HUES48 (cell line): Measurements from ENCODE around the gene ITGB3BP.
A peak's percentile ranks its signal among the peaks of the same experiment; 100 is the strongest.

Experiments
- H3K27ac ChIP-seq: one replicate; pipeline ENCODE4 v1.7.0; 2013; ENCODE audit warnings: low read depth, low read length, inconsistent platforms
- H3K27me3 ChIP-seq: 2 replicates; pipeline ENCODE4 v1.6.1; 2013; ENCODE audit warnings: mild to moderate bottlenecking, low read length; ENCODE audit not compliant: control insufficient read depth, insufficient read depth
- H3K36me3 ChIP-seq: 2 replicates; pipeline ENCODE4 v1.6.1; 2013; ENCODE audit warnings: low read length; ENCODE audit not compliant: control insufficient read depth, insufficient read depth
- H3K4me1 ChIP-seq: 2 replicates; pipeline ENCODE4 v1.6.1; 2013; ENCODE audit warnings: mild to moderate bottlenecking, low read length; ENCODE audit not compliant: control insufficient read depth, insufficient read depth
- H3K4me3 ChIP-seq: 2 replicates; pipeline ENCODE4 v1.5.1; 2013; ENCODE audit warnings: mild to moderate bottlenecking, low read depth, low read length
- H3K9ac ChIP-seq: 2 replicates; pipeline ENCODE4 v1.6.1; 2013; ENCODE audit warnings: mild to moderate bottlenecking, low read depth, low read length, moderate library complexity
- H3K9me3 ChIP-seq: 2 replicates; pipeline ENCODE4 v1.6.1; 2013; ENCODE audit warnings: low read length; ENCODE audit not compliant: control insufficient read depth, insufficient read depth

Gene ITGB3BP

GRCh38 chr1:63466181-63466580 is 56.8 kb downstream of the ITGB3BP start:
- no peak overlapping the region for H3K9ac ChIP-seq
- peaks cover 11% of the 10 kb centered on the region; the same call in 1 of the 2 replicates for H3K36me3 ChIP-seq
- no peak overlapping the region for H3K4me3 ChIP-seq
- H3K27ac ChIP-seq, result no peak overlapping the region
- H3K9me3 ChIP-seq, result peaks cover 23% of the 10 kb centered on the region
- no peaks in the 10 kb centered on the region for H3K4me1 ChIP-seq
- H3K27me3 ChIP-seq, result no peaks in the 10 kb centered on the region

GRCh38 chr1:63463248-63463647 is 59.8 kb downstream of the ITGB3BP start:
- Histone ChIP-seq H3K9me3 (peaks cover 13% of the 10 kb centered on the region), H3K27ac (no peak overlapping the region), H3K9ac (no peak overlapping the region), H3K36me3 (peaks cover 8% of the 10 kb centered on the region; the same call in 1 of the 2 replicates), H3K4me1 (no peaks in the 10 kb centered on the region), H3K4me3 (no peak overlapping the region), H3K27me3 (no peaks in the 10 kb centered on the region)

GRCh38 chr1:63461661-63462230 is 61.3 kb downstream of the ITGB3BP start:
- no peaks in the 10 kb centered on the region for H3K27me3 ChIP-seq
- no peak overlapping the region for H3K9ac ChIP-seq
- H3K4me1 ChIP-seq, result no peaks in the 10 kb centered on the region
- no peak overlapping the region for H3K4me3 ChIP-seq
- no peak overlapping the region for H3K27ac ChIP-seq
- H3K36me3 ChIP-seq, result peaks cover 8% of the 10 kb centered on the region; the same call in 1 of the 2 replicates
- H3K9me3 ChIP-seq, result peaks cover 13% of the 10 kb centered on the region

- Histone ChIP-seq H3K27ac (no peak overlapping the region), H3K27me3 (no peaks in the 10 kb centered on the region), H3K4me1 (no peaks in the 10 kb centered on the region), H3K9ac (no peak overlapping the region), H3K4me3 (no peak overlapping the region), H3K36me3 (peaks cover 8% of the 10 kb centered on the region; the same call in 1 of the 2 replicates), H3K9me3 (peaks cover 13% of the 10 kb centered on the region)
Measured at GRCh38 chr1:63458750-63459149, 64.3 kb downstream of the ITGB3BP start.

GRCh38 chr1:63454269-63454668 is 68.8 kb downstream of the ITGB3BP start:
- H3K27me3 ChIP-seq, result no peaks in the 10 kb centered on the region

GRCh38 chr1:63453232-63453631 is 69.8 kb downstream of the ITGB3BP start:
- H3K36me3 ChIP-seq, result no peaks in the 10 kb centered on the region

More at GRCh38 chr1:63454269-63454668, 68.8 kb downstream of the ITGB3BP start:
- H3K9me3 ChIP-seq, result no peaks in the 10 kb centered on the region
- no peak overlapping the region for H3K27ac ChIP-seq
- H3K4me3 ChIP-seq, result no peak overlapping the region
- no peaks in the 10 kb centered on the region for H3K36me3 ChIP-seq
- H3K9ac ChIP-seq, result no peak overlapping the region
- H3K4me1 ChIP-seq, result no peaks in the 10 kb centered on the region

GRCh38 chr1:63450416-63450815 is 72.6 kb downstream of the ITGB3BP start:
- no peaks in the 10 kb centered on the region for H3K36me3 ChIP-seq
- no peaks in the 10 kb centered on the region for H3K27me3 ChIP-seq
- no peak overlapping the region for H3K4me3 ChIP-seq
- H3K9ac ChIP-seq, result no peak overlapping the region
- no peaks in the 10 kb centered on the region for H3K4me1 ChIP-seq
- no peak overlapping the region for H3K27ac ChIP-seq
- no peaks in the 10 kb centered on the region for H3K9me3 ChIP-seq

More at GRCh38 chr1:63453232-63453631, 69.8 kb downstream of the ITGB3BP start:
- Histone ChIP-seq H3K27ac (no peak overlapping the region), H3K4me1 (no peaks in the 10 kb centered on the region), H3K9me3 (no peaks in the 10 kb centered on the region), H3K9ac (no peak overlapping the region), H3K27me3 (no peaks in the 10 kb centered on the region), H3K4me3 (no peak overlapping the region)

- Histone ChIP-seq H3K27me3 (no peaks in the 10 kb centered on the region), H3K9ac (no peak overlapping the region), H3K27ac (no peak overlapping the region), H3K9me3 (no peaks in the 10 kb centered on the region), H3K36me3 (no peaks in the 10 kb centered on the region), H3K4me1 (no peaks in the 10 kb centered on the region), H3K4me3 (no peak overlapping the region)
Measured at GRCh38 chr1:63448731-63449246, 74.2 kb downstream of the ITGB3BP start.

GRCh38 chr1:63442141-63442475 is 80.9 kb downstream of the ITGB3BP start:
- peak overlapping the region; percentile 7 for H3K27ac ChIP-seq
- H3K9ac ChIP-seq, result no peak overlapping the region
- H3K4me3 ChIP-seq, result no peak overlapping the region
- H3K9me3 ChIP-seq, result no peaks in the 10 kb centered on the region
- H3K4me1 ChIP-seq, result peaks cover 5% of the 10 kb centered on the region; the same call in 1 of the 2 replicates
- H3K36me3 ChIP-seq, result no peaks in the 10 kb centered on the region
- no peaks in the 10 kb centered on the region for H3K27me3 ChIP-seq

GRCh38 chr1:63435161-63435560 is 87.9 kb downstream of the ITGB3BP start:
- Histone ChIP-seq H3K27me3 (no peaks in the 10 kb centered on the region), H3K36me3 (peaks cover 2% of the 10 kb centered on the region; the same call in 1 of the 2 replicates), H3K9ac (no peak overlapping the region), H3K9me3 (no peaks in the 10 kb centered on the region; the same call in 1 of the 2 replicates), H3K4me1 (0 out of 2 replicates have a peak, but pooled peaks cover 5% of the 10 kb centered on the region), H3K27ac (no peak overlapping the region), H3K4me3 (no peak overlapping the region)

- H3K27ac ChIP-seq, result no peak overlapping the region
- H3K9me3 ChIP-seq, result peaks cover 5% of the 10 kb centered on the region; the same call in 1 of the 2 replicates
- H3K27me3 ChIP-seq, result no peaks in the 10 kb centered on the region
- H3K4me1 ChIP-seq, result no peaks in the 10 kb centered on the region
- no peak overlapping the region for H3K4me3 ChIP-seq
- peaks cover 13% of the 10 kb centered on the region for H3K36me3 ChIP-seq
- no peak overlapping the region for H3K9ac ChIP-seq
Measured at GRCh38 chr1:63429281-63429680, 93.7 kb downstream of the ITGB3BP start.
